Astrocyte of the spinal cord (primary cell): ENCODE results near the gene TBC1D10B.

Source experiments
- DNase-seq: peaks from one replicate; pipeline ENCODE4 v3.0.0; 2011; ENCODE audit warnings: low read depth, low spot score
- H3K4me3 ChIP-seq: 2 replicates; pipeline ENCODE4 v1.5.1; 2011; ENCODE audit warnings: low read depth, mild to moderate bottlenecking, low read length, moderate library complexity
- CTCF ChIP-seq: IDR thresholded peaks from 2 replicates; pipeline ENCODE4 v1.5.1; 2012; ENCODE audit warnings: low read depth, mild to moderate bottlenecking, low read length, inconsistent platforms
- in situ Hi-C: cut with HindIII; loops from 2 replicates; pipeline ENCODE4 v1.10.0; 2017; ENCODE audit warnings: low sequenced_read_pairs

Gene TBC1D10B

GRCh38 chr16:30365200-30365599, 5.1 kb downstream of the TBC1D10B start:
- no peak for TF ChIP-seq CTCF
- H3K4me3 ChIP-seq = no peak overlapping the region
- in situ Hi-C loops = no loop called here
- DNase-seq = no peak

- no peak for DNase-seq
- in situ Hi-C loops = no loop called here
- no peak for TF ChIP-seq CTCF
- H3K4me3 ChIP-seq = no peak overlapping the region
Observed at GRCh38 chr16:30361180-30361579, 9.1 kb downstream of the TBC1D10B start.

- DNase-seq = no peak
- H3K4me3 ChIP-seq = no peak overlapping the region
- TF ChIP-seq CTCF = no peak
- in situ Hi-C loops = no loop called here
Observed at GRCh38 chr16:30359871-30360170, 10.5 kb downstream of the TBC1D10B start.

GRCh38 chr16:30358990-30359870, 11.1 kb downstream of the TBC1D10B start:
- TF ChIP-seq CTCF = no peak
- DNase-seq = no peak
- H3K4me3 ChIP-seq = no peak overlapping the region
- in situ Hi-C loops = no loop called here

DNA sequence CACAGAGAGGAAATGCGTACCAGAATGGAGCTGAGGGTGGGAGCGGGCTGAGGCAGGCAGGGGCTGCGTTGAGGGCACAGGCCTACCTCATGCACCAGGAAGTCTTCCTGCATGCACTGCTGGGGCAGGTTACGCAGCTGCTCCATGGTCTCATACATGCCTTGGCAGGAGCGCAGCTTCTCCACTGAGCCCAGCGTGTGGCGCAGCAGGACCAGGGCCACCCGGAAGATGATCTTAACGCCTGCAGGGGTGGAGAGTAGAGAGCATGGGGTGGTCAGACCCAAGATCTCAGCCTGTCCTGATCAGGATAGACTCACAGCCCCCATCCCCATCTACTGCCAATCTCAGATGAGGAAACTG, 11.7 kb downstream of the TBC1D10B start:
- in situ Hi-C loops = no loop called here
- H3K4me3 ChIP-seq = no peak overlapping the region
- no peak for DNase-seq
- TF ChIP-seq CTCF = no peak

- in situ Hi-C loops = no loop called here
- H3K4me3 ChIP-seq = no peak overlapping the region
- DNase-seq = no peak
- TF ChIP-seq CTCF = no peak
Observed at GRCh38 chr16:30357715-30358576, 12.3 kb downstream of the TBC1D10B start.
